PC-9 (cell line): ENCODE data around the gene MEF2C.

Experiments
- CTCF ChIP-seq: fragments of 200-600 bp; sonication (generic); conservative IDR thresholded peaks from 2 replicates; pipeline ENCODE4 v1.6.1; 2017; ENCODE audit warnings: mixed run types, antibody characterized with exemption, mild to moderate bottlenecking, moderate library complexity
- EZH2 ChIP-seq: fragments of 200-600 bp; sonication (generic); IDR thresholded peaks from 2 replicates; pipeline ENCODE4 v1.8.0; 2017; ENCODE audit warnings: antibody characterized with exemption, low read depth

GRCh38 chr5:88836195-88836838 is 46.7 kb downstream of the MEF2C start:
- TF ChIP-seq CTCF (no peak), EZH2 (no peak)
